Measurements from ENCODE around the gene MLEC. TPM values are rescaled to one million over a fixed set of nuclear protein-coding genes. Genes with fewer than 3 reads are reported as not detected.

Gene MLEC
- total and polyA plus RNA-seq, 7 experiments from 2014 or later: 24.5 to 132 (median 41.6) TPM

DNA sequence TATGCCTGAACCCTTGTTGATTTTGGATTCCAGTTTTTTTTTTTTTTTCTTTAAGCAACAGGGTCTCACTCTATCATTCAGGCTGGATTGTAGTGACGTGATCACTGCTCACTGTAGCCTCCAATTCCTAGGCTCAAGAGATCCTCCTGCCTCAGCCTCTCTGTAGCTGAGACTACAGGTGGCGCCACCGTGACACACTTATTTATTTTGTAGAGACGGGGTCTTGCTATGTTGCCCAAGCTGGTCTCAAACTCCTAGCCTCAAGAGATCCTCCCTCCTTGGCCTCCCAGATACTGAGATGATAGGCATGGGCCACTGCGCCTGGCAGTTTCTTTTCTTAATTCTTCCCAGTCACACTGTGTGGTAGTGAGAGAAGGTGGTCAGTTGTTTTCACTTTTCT, 63.9 kb downstream of the MLEC start:
- intact Hi-C loops (cut with micrococcal nuclease): no loop called here
- DNase-seq (no peak), ATAC-seq (no peak)
- Histone ChIP-seq H3K36me3 (ENCODE audit: control insufficient read depth in 2 of 3, insufficient read depth in 3 of 3, low read length in 3 of 3) (no peaks in the 10 kb centered on the region), H3K27ac (ENCODE audit: low read depth, low read length) (no peak overlapping the region), H3K27me3 (ENCODE audit: control insufficient read depth in 2 of 2, insufficient read depth in 2 of 2, low read length in 2 of 2) (no peaks in the 10 kb centered on the region), H3K4me3 (ENCODE audit: low read length) (no peak overlapping the region), H3K4me1 (ENCODE audit: control insufficient read depth in 2 of 2, insufficient read depth in 2 of 2, low read length in 2 of 2) (no peaks in the 10 kb centered on the region), H3K9me3 (ENCODE audit: control insufficient read depth in 2 of 3, low read length in 3 of 3) (peaks cover 0 to 5% (median 0%) of the 10 kb centered on the region in 3 experiments)
- Mint-ChIP-seq H3K27ac (no peak overlapping the region), H3K4me1 (peaks cover 0 to 2% (median 0%) of the 10 kb centered on the region in 7 donors), H3K27me3 (peaks cover 0 to 9% (median 5%) of the 10 kb centered on the region in 5 donors), H3K9me3 (peaks cover 1 to 17% (median 7%) of the 10 kb centered on the region in 11 donors), H3K4me3 (no peak overlapping the region), H3K36me3 (peaks cover 0 to 8% (median 5%) of the 10 kb centered on the region in 5 donors)
- CTCF ChIA-PET: no interaction called here
- POLR2A ChIA-PET: no interaction called here

- Mint-ChIP-seq H3K9me3 (peaks cover 1 to 17% (median 7%) of the 10 kb centered on the region in 11 donors), H3K4me3 (no peak overlapping the region), H3K27ac (no peak overlapping the region), H3K4me1 (peaks cover 0 to 2% (median 0%) of the 10 kb centered on the region in 7 donors), H3K27me3 (peaks cover 0 to 9% (median 5%) of the 10 kb centered on the region in 5 donors), H3K36me3 (peaks cover 0 to 8% (median 5%) of the 10 kb centered on the region in 5 donors)
- Histone ChIP-seq H3K36me3 (ENCODE audit: control insufficient read depth in 2 of 3, insufficient read depth in 3 of 3, low read length in 3 of 3) (no peaks in the 10 kb centered on the region), H3K4me1 (ENCODE audit: control insufficient read depth in 2 of 2, insufficient read depth in 2 of 2, low read length in 2 of 2) (no peaks in the 10 kb centered on the region), H3K9me3 (ENCODE audit: control insufficient read depth in 2 of 3, low read length in 3 of 3) (peaks cover 0 to 5% (median 0%) of the 10 kb centered on the region in 3 experiments), H3K4me3 (ENCODE audit: low read length) (no peak overlapping the region), H3K27me3 (ENCODE audit: control insufficient read depth in 2 of 2, insufficient read depth in 2 of 2, low read length in 2 of 2) (no peaks in the 10 kb centered on the region), H3K27ac (ENCODE audit: low read depth, low read length) (no peak overlapping the region)
- no peak for DNase-seq
- POLR2A ChIA-PET: no interaction called here
- no peak for ATAC-seq
- CTCF ChIA-PET: interaction anchor here (0.7 kb wide), 1 partner anchor 220 kb away, joined by 3 read pairs; no protein-coding TSS in a partner anchor
- intact Hi-C loops (cut with micrococcal nuclease): no loop called here
Observed at GRCh38 chr12:120751389-120751788, 64.4 kb downstream of the MLEC start.

Other genes starting within 250 kb of the MLEC start
- 100 to 1,000 TPM; 118 to 270 (median 130) TPM for gene COX6A1, start 249.0 kb upstream of the MLEC start, total RNA-seq
- gene COX6A1, start 249.0 kb upstream of the MLEC start, polyA plus RNA-seq: 100 to 1,000 TPM; 648 to 782 TPM
- 10 to 100 TPM; 15.9 to 38.0 (median 19.6) TPM for gene TRIAP1, start 240.8 kb upstream of the MLEC start, total RNA-seq
- gene TRIAP1, start 240.8 kb upstream of the MLEC start, polyA plus RNA-seq: 10 to 100 TPM; 47.9 to 55.1 TPM
- 10 to 100 TPM; 21.8 to 30.6 (median 26.9) TPM for gene GATC, start 240.7 kb upstream of the MLEC start, total RNA-seq
- 10 to 100 TPM; 14.4 to 19.7 TPM for gene GATC, start 240.7 kb upstream of the MLEC start, polyA plus RNA-seq
- 100 to 1,000 TPM; 136 to 191 (median 145) TPM for gene SRSF9, start 217.4 kb upstream of the MLEC start, total RNA-seq
- gene SRSF9, start 217.4 kb upstream of the MLEC start, polyA plus RNA-seq: 100 to 1,000 TPM; 148 to 152 TPM
- gene DYNLL1, start 191.0 kb upstream of the MLEC start, total RNA-seq: 100 to 1,000 TPM in 1 of 5 experiments, 10 to 100 TPM in 4; 35.0 to 301 (median 72.7) TPM
- 100 to 1,000 TPM; 197 to 243 TPM for gene DYNLL1, start 191.0 kb upstream of the MLEC start, polyA plus RNA-seq
- gene COQ5, start 158.0 kb upstream of the MLEC start, total RNA-seq: 10 to 100 TPM; 11.3 to 26.1 (median 23.5) TPM
- gene COQ5, start 158.0 kb upstream of the MLEC start, polyA plus RNA-seq: 10 to 100 TPM; 36.7 to 49.0 TPM
- 100 to 1,000 TPM; 171 to 361 (median 205) TPM for gene RNF10, start 152.8 kb upstream of the MLEC start, total RNA-seq
- gene RNF10, start 152.8 kb upstream of the MLEC start, polyA plus RNA-seq: 100 to 1,000 TPM in 1 of 2 donors, 10 to 100 TPM in 1; 95.1 to 155 TPM
- gene POP5, start 105.7 kb upstream of the MLEC start, total RNA-seq: 10 to 100 TPM; 42.9 to 86.8 (median 59.0) TPM
- gene POP5, start 105.7 kb upstream of the MLEC start, polyA plus RNA-seq: 100 to 1,000 TPM; 116 to 141 TPM
- under 1 TPM in 1 of 5 experiments, not detected in 4; 0.24 TPM for gene CABP1, start 46.5 kb upstream of the MLEC start, total RNA-seq
- not detected for gene CABP1, start 46.5 kb upstream of the MLEC start, polyA plus RNA-seq
- 10 to 100 TPM; 10.9 to 26.7 (median 18.8) TPM for gene UNC119B, start 23.3 kb downstream of the MLEC start, total RNA-seq
- gene UNC119B, start 23.3 kb downstream of the MLEC start, polyA plus RNA-seq: 10 to 100 TPM; 10.6 to 12.5 TPM
- 10 to 100 TPM; 10.4 to 18.1 (median 15.7) TPM for gene ACADS, start 38.7 kb downstream of the MLEC start, total RNA-seq
- 10 to 100 TPM; 18.4 to 28.7 TPM for gene ACADS, start 38.7 kb downstream of the MLEC start, polyA plus RNA-seq
- gene SPPL3, start 217.2 kb downstream of the MLEC start, total RNA-seq: 10 to 100 TPM; 34.9 to 51.8 (median 48.2) TPM
- 10 to 100 TPM; 22.8 to 24.7 TPM for gene SPPL3, start 217.2 kb downstream of the MLEC start, polyA plus RNA-seq

All from naive thymus-derived CD4-positive, alpha-beta T cell (primary cell).